Spleen (tissue), 11 donors: ENCODE measurements around the gene CIDEA. TPM values are rescaled to one million over a fixed set of nuclear protein-coding genes. Genes with fewer than 3 reads are reported as not detected.
A peak's percentile ranks its signal among the peaks of the same experiment; 100 is the strongest.

Source experiments
- DNase-seq: peaks from one replicate; pipeline ENCODE4 v3.0.0-alpha.2; 2020
- H3K27ac ChIP-seq, 8 donors: fragments of 200-600 bp; sonication (generic) in 7 of 8; 1 replicate in 4 of 8; 2 replicates in 4 of 8; pipeline versions ENCODE4 v1.5.0 to v1.8.0; 2016 to 2021; ENCODE audit warnings: inconsistent platforms in 4 of 8, mild to moderate bottlenecking in 4 of 8, moderate library complexity in 1 of 8
- H3K27me3 ChIP-seq, 7 donors: fragments of 200-600 bp; sonication (generic) in 6 of 7; replicated peaks in 1 of 7; 1 replicate in 4 of 7; 2 replicates in 3 of 7; pipeline versions ENCODE4 v1.5.0 to v1.8.0; 2016 to 2021; ENCODE audit warnings: inconsistent platforms in 3 of 7, mild to moderate bottlenecking in 1 of 7
- H3K36me3 ChIP-seq, 6 donors: fragments of 200-600 bp; sonication (generic) in 5 of 6; 1 replicate in 4 of 6; 2 replicates in 2 of 6; pipeline versions ENCODE4 v1.5.0 to v1.8.0; 2016 to 2021; ENCODE audit warnings: inconsistent platforms in 2 of 6
- H3K4me1 ChIP-seq, 6 donors: fragments of 200-600 bp; sonication (generic) in 5 of 6; 1 replicate in 3 of 6; 2 replicates in 3 of 6; pipeline versions ENCODE4 v1.5.0 to v1.8.0; 2016 to 2021; ENCODE audit warnings: inconsistent platforms in 3 of 6
- H3K4me3 ChIP-seq, 8 donors: fragments of 200-600 bp; sonication (generic) in 7 of 8; 1 replicate in 4 of 8; 2 replicates in 4 of 8; pipeline versions ENCODE4 v1.5.0 to v1.8.0; 2016 to 2021; ENCODE audit warnings: inconsistent platforms in 4 of 8, mild to moderate bottlenecking in 4 of 8, moderate library complexity in 2 of 8
- H3K9me3 ChIP-seq, 8 donors: fragments of 200-600 bp; sonication (generic) in 7 of 8; 1 replicate in 4 of 8; 2 replicates in 4 of 8; pipeline versions ENCODE4 v1.5.0 to v1.8.0; 2016 to 2021; ENCODE audit warnings: inconsistent platforms in 4 of 8
- CTCF ChIP-seq, 11 experiments: fragments of 200-600 bp in 7 of 11; fragments of 450-650 bp in 4 of 11; sonication (generic) in 4 of 11; IDR thresholded peaks in 8 of 11; conservative IDR thresholded peaks in 3 of 11; 1 replicate in 7 of 11; 2 replicates in 4 of 11; pipeline versions ENCODE4 v1.4.0 to v1.8.0; 2016 to 2021; ENCODE audit warnings: antibody characterized with exemption in 11 of 11, inconsistent platforms in 4 of 11, mild to moderate bottlenecking in 1 of 11
- POLR2A ChIP-seq, 3 donors: fragments of 450-650 bp; IDR thresholded peaks; one replicate each; pipeline ENCODE4 v1.5.1; 2017; ENCODE audit warnings: antibody characterized with exemption in 3 of 3, mild to moderate bottlenecking in 1 of 3
- POLR2AphosphoS5 ChIP-seq, 3 donors: sonication (generic); formaldehyde crosslinking; IDR thresholded peaks; one replicate each; pipeline ENCODE4 v1.5.1; 2017; ENCODE audit warnings: antibody characterized with exemption in 3 of 3
- WGBS, 5 donors: extraction: QIAGEN DNeasy Blood & Tissue Kit in 3 of 5; methylation state at CpG; one replicate each; pipeline versions ENCODE4 v1.1.5 to v1.1.7; 2013 to 2018; 5-methylcytosine and 5-hydroxymethylcytosine counted together
- intact Hi-C: fragments of 100-400 bp; cut with DNase I; formaldehyde crosslinking; loops from one replicate; pipeline ENCODE4 v1.15.0; 2023; ENCODE audit warnings: low total_unique reads
- polyA plus RNA-seq, 3 donors: library from polyadenylated mRNA; stranded (reverse); fragments of 200-250 nt; gene quantifications; one replicate each; pipeline ENCODE4 v1.2.1, GENCODE V29; 2013
- total RNA-seq, 7 donors: library from RNA; depleted of rRNA in 3 of 7; stranded (reverse); fragments of >200 nt in 3 of 7; fragmentation: NEBNext Ultra II Directional in 4 of 7; extraction: Animal tissue kit (Norgen Biotek cat#: 25700) in 4 of 7; gene quantifications; one replicate each; pipeline versions ENCODE4 v1.1.0 to v1.2.1, GENCODE V29; 2016 to 2021
- donor health status: healthy with polysubstance abuse.
- donor health status: DM: no; HTN: no; CAD: no; lungs with moderate emphysema.
- donor health status: DM: no; HTN: no; CAD: no.
- donor health status: Bipolar disorder and iron deficiency.
- donor health status: healthy.
- donor health status: DM: no; HTN: no; CAD: no.
- donor health status: DM: yes; HTN: yes; CAD: no.

The CIDEA gene
- total and polyA plus RNA-seq, 10 donors = not detected

DNA sequence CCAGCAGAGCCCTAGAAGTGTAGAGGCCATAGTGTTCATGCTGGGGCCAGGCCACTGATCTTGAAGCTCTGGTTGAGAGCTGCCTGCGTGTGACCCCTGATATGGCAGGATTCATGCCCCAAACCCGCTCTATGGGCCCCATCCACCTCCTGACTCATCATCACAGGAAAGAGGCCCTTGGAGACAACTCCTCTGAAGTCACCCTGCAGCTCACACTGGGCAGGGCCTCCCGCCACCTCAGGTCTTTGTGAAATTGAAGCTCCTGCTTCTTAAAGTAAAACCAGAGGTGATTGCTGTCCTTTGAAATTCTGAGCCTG lies 41.9 kb downstream of the CIDEA start:
- intact Hi-C loops = no loop called here
- 73 to 98% (median 88%) methylated on average over 3 of the region's 3 CpGs for whole genome bisulfite sequencing, 5 donors

DNA sequence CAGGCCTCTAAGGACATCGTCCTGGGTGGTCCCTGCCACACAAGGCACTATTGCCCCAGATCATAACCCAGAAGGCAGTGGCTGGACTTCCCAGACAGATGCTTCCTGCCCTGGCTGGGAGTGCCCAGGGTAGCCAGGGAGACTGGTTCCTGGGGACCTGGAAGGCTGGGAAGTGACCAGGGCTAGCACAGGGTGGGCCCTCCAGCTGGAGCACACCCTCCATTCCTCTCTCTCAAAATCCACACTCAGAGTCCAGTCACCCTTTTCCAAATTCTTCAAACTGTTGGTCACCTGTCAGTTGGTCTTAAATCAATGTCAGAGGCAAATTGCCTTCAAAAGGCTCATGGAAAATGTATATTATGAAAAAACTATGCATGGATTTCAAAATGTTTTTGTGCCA lies 42.3 kb downstream of the CIDEA start:
- H3K36me3 ChIP-seq = no peaks in the 10 kb centered on the region
- TF ChIP-seq POLR2AphosphoS5 (IDR thresholded peaks at IDR 0.05) (no peak), POLR2A (IDR thresholded peaks at IDR 0.05) (no peak), CTCF (IDR thresholded peaks at IDR 0.05 in 8 of 11, conservative IDR thresholded peaks at IDR 0.05 in 3 of 11) (no peak)

More for the DNA sequence above, 41.9 kb downstream of the CIDEA start:
- Histone ChIP-seq H3K9me3 (peaks cover 0 to 7% (median 0%) of the 10 kb centered on the region in 8 donors), H3K4me1 (no peaks in the 10 kb centered on the region), H3K27me3 (no peaks in the 10 kb centered on the region), H3K27ac (no peak overlapping the region), H3K36me3 (no peaks in the 10 kb centered on the region), H3K4me3 (no peak overlapping the region)
- no peak for DNase-seq
- no peak for TF ChIP-seq POLR2A (IDR thresholded peaks at IDR 0.05)

DNA sequence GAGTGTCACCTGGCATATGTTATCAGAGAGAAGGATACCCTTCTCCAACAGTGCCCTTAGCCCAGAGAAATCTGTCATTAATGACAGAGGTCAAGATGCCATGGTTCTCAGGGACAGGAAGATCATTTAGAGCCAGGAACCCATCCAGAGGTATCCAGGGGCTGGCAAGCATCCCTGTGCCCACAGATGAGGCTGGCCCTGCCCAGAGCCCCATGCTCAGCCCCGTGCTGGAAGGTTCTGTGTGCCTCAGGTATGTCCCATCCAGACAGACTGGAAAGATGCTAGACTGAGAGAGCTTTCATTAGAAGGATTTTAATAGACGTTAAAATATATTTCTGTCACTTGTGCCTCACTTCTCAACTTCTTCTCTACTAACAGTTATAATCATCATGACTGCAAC lies 45.7 kb downstream of the CIDEA start:
- no peak overlapping the region for H3K4me3 ChIP-seq
- H3K27me3 ChIP-seq = peaks cover 0 to 12% (median 0%) of the 10 kb centered on the region in 7 donors
- no peaks in the 10 kb centered on the region for H3K36me3 ChIP-seq
- no peaks in the 10 kb centered on the region for H3K4me1 ChIP-seq
- no peak for TF ChIP-seq POLR2AphosphoS5 (IDR thresholded peaks at IDR 0.05)
- TF ChIP-seq POLR2A (IDR thresholded peaks at IDR 0.05) = no peak
- no peak for TF ChIP-seq CTCF (IDR thresholded peaks at IDR 0.05 in 8 of 11, conservative IDR thresholded peaks at IDR 0.05 in 3 of 11)
- 64 to 83% (median 82%) methylated on average over 2 of the region's 2 CpGs for WGBS, 5 donors
- peaks cover 0 to 7% (median 0%) of the 10 kb centered on the region in 8 donors for H3K9me3 ChIP-seq
- no peak for DNase-seq
- H3K27ac ChIP-seq = no peak overlapping the region
- intact Hi-C loops = no loop called here

More for the DNA sequence above, 42.3 kb downstream of the CIDEA start:
- 67 to 81% (median 71%) methylated on average over 1 of the region's 1 CpG for WGBS, 5 donors
- Histone ChIP-seq H3K4me3 (no peak overlapping the region), H3K27ac (no peak overlapping the region), H3K9me3 (peaks cover 0 to 7% (median 0%) of the 10 kb centered on the region in 8 donors), H3K4me1 (no peaks in the 10 kb centered on the region), H3K27me3 (peaks cover 0 to 3% (median 0%) of the 10 kb centered on the region in 7 donors)
- intact Hi-C loops = no loop called here
- no peak for DNase-seq

DNA sequence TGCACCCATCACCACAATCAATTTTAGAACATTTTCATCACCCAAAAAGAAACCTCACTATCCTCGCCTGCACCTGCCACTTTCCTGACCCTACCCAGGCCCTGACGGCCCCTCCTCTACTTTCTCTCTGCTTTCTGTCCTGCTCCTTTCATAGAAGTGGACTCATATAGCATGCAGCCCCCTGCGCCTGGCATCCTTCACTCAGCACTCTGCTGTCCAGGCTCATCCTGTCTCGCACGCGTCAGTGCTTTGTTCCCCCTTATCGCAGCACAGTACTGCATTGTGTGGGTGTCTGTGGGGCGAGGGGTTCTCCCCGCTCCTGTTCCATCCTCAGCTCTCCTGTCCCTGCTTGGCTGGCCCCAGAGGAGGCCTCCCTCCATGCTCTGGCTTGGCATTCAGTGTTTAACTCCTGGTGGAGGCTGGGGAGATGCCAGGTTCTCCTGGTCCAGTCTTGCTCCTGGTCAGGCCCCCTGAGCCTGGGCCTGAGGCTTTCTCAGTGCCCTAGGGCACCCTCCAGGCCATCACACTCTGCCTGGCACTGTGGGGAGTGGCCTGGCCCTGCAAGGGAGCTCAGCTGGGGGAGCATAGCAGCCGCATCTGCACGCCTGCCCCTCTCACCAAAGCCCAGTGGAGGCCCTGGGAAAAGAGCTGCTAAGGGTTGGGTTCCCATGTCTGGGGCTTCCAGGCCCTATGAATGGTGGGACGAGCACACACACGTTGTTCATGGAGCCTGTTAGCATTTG lies 47.3 kb downstream of the CIDEA start:
- Histone ChIP-seq H3K4me1 (peaks cover 0 to 6% (median 1%) of the 10 kb centered on the region in 6 donors), H3K9me3 (peaks cover 0 to 7% (median 0%) of the 10 kb centered on the region in 8 donors), H3K27me3 (peaks cover 0 to 28% (median 0%) of the 10 kb centered on the region in 7 donors), H3K4me3 (no peak overlapping the region), H3K27ac (no peak overlapping the region), H3K36me3 (no peaks in the 10 kb centered on the region)
- intact Hi-C loops = no loop called here
- no peak for TF ChIP-seq POLR2A (IDR thresholded peaks at IDR 0.05)
- no peak for TF ChIP-seq CTCF (IDR thresholded peaks at IDR 0.05 in 8 of 11, conservative IDR thresholded peaks at IDR 0.05 in 3 of 11)
- no peak for TF ChIP-seq POLR2AphosphoS5 (IDR thresholded peaks at IDR 0.05)
- WGBS, 5 donors = 82 to 92% (median 85%) methylated on average over 13 of the region's 13 CpGs
- DNase-seq = peak; percentile 51
